T-cell (primary cell): ENCODE measurements around the gene CCPG1. TPM values are rescaled to one million over a fixed set of nuclear protein-coding genes. Genes with fewer than 3 reads are reported as not detected.

Experiments
- ATAC-seq, 4 experiments: fragments of 200-7000 bp in 3 of 4; fragments of 150-1000 bp in 1 of 4; cut with Tn5 transposase; replicated peaks in 1 of 4; 1 replicate in 3 of 4; 2 replicates in 1 of 4; pipeline ENCODE4 v1.10.0; 2021; ENCODE audit warnings: moderate library complexity in 3 of 4, mild to moderate bottlenecking in 2 of 4, moderate number of reproducible peaks in 1 of 4
- CTCF ChIA-PET, 2 donors: fragments of 300-600 bp; sonication (Branson Sonifier 250); formaldehyde crosslinking; loops; one replicate each; lab custom pipeline; 2022; ENCODE audit warnings: antibody characterized with exemption in 2 of 2; lab: Charles Lee
- POLR2A ChIA-PET, 2 donors: fragments of 300-600 bp; sonication (Branson Sonifier 250); formaldehyde crosslinking; loops; one replicate each; lab custom pipeline; 2022; ENCODE audit warnings: antibody characterized with exemption in 2 of 2; lab: Charles Lee
- DNase-seq, 35 experiments: peaks; one replicate each; pipeline versions ENCODE4 v3.0.0 to v3.0.0-alpha.2; 2013 to 2023
- H3K27ac ChIP-seq: one replicate; pipeline ENCODE4 v1.5.1; 2013; ENCODE audit warnings: low read length
- H3K27me3 ChIP-seq, 2 experiments: replicated peaks in 1 of 2; 1 replicate in 1 of 2; 2 replicates in 1 of 2; pipeline versions ENCODE4 v1.6.1 to v1.7.0; 2013; ENCODE audit warnings: low read length in 1 of 2, mixed read lengths in 1 of 2; ENCODE audit not compliant: control insufficient read depth in 2 of 2, insufficient read depth in 2 of 2; ENCODE audit errors: extremely low read depth in 1 of 2
- H3K36me3 ChIP-seq, 2 donors: 1 replicate in 1 of 2; 2 replicates in 1 of 2; pipeline versions ENCODE4 v1.6.1 to v1.7.0; 2013; ENCODE audit warnings: low read length in 1 of 2; ENCODE audit not compliant: control insufficient read depth in 2 of 2, insufficient read depth in 1 of 2; ENCODE audit errors: extremely low read depth in 1 of 2
- H3K4me1 ChIP-seq, 2 experiments: 1 replicate in 1 of 2; 2 replicates in 1 of 2; pipeline versions ENCODE4 v1.6.1 to v1.7.0; 2013; ENCODE audit warnings: low read length in 2 of 2, mixed read lengths in 1 of 2; ENCODE audit not compliant: insufficient read depth in 2 of 2, control insufficient read depth in 1 of 2; ENCODE audit errors: extremely low read depth in 1 of 2
- H3K4me3 ChIP-seq, 2 donors: 1 replicate in 1 of 2; 2 replicates in 1 of 2; pipeline versions ENCODE4 v1.5.1 to v1.7.0; 2013; ENCODE audit warnings: mild to moderate bottlenecking in 2 of 2, low read length in 1 of 2, moderate library complexity in 1 of 2; ENCODE audit not compliant: control insufficient read depth in 1 of 2; ENCODE audit errors: extremely low read depth in 1 of 2
- H3K9me3 ChIP-seq: 2 replicates; pipeline ENCODE4 v1.7.0; 2013
- H3K27ac Mint-ChIP-seq, 2 donors: one replicate each; pipeline ENCODE4 v1.8.0; 2020 to 2021; ENCODE audit warnings: mild to moderate bottlenecking in 2 of 2, mixed read lengths in 2 of 2
- H3K27me3 Mint-ChIP-seq, 2 donors: one replicate each; pipeline ENCODE4 v1.8.0; 2021 to 2022; ENCODE audit warnings: mixed read lengths in 2 of 2
- H3K36me3 Mint-ChIP-seq: one replicate; pipeline ENCODE4 v1.8.0; 2021; ENCODE audit warnings: mixed read lengths
- H3K4me1 Mint-ChIP-seq, 3 donors: one replicate each; pipeline ENCODE4 v1.8.0; 2020 to 2022; ENCODE audit warnings: mixed read lengths in 3 of 3, mild to moderate bottlenecking in 1 of 3
- H3K4me3 Mint-ChIP-seq, 3 donors: one replicate each; pipeline ENCODE4 v1.8.0; 2020 to 2022; ENCODE audit warnings: mild to moderate bottlenecking in 3 of 3, mixed read lengths in 3 of 3, moderate library complexity in 3 of 3
- H3K9me3 Mint-ChIP-seq, 3 donors: one replicate each; pipeline ENCODE4 v1.8.0; 2020 to 2022; ENCODE audit warnings: mixed read lengths in 3 of 3
- WGBS: methylation state at CpG from one replicate; pipeline ENCODE4 v1.1.5; 2013; ENCODE audit warnings: missing lambda C conversion rate; ENCODE audit not compliant: insufficient coverage; 5-methylcytosine and 5-hydroxymethylcytosine counted together
- total RNA-seq, 35 experiments: library from RNA in 6 of 35; stranded (reverse) in 6 of 35; fragments of 120-200 nt in 1 of 35; gene quantifications; one replicate each; pipeline versions ENCODE4 v1.2.1 to v1.2.4 and lab custom pipeline; 2013 to 2026

CCPG1 gene
- total RNA-seq, 5 donors from 2014 or later (not counting 1 experiment from before 2014, with no cell fraction given) = 21.3 to 32.5 (median 25.6) TPM

- Histone ChIP-seq H3K27ac (no peak overlapping the region), H3K27me3 (no peaks in the 10 kb centered on the region), H3K4me1 (no peaks in the 10 kb centered on the region), H3K36me3 (peaks cover 0 to 20% of the 10 kb centered on the region in 2 donors), H3K4me3 (no peak overlapping the region), H3K9me3 (no peaks in the 10 kb centered on the region)
- Mint-ChIP-seq H3K27me3 (no peaks in the 10 kb centered on the region), H3K27ac (no peak overlapping the region), H3K9me3 (no peaks in the 10 kb centered on the region), H3K4me3 (no peak overlapping the region), H3K36me3 (peaks cover 17% of the 10 kb centered on the region), H3K4me1 (peaks cover 0 to 18% (median 8%) of the 10 kb centered on the region in 3 donors)
- ChIA-PET CTCF (no interaction called here), POLR2A (interaction anchor here in 1 of 2 donors (0.6 kb wide), 1 partner anchor 18 kb away, joined by 6 read pairs; no protein-coding TSS in a partner anchor)
- ATAC-seq (no peak), DNase-seq (no peak)
Measured at GRCh38 chr15:55389264-55389607, 18.9 kb downstream of the CCPG1 start.

GRCh38 chr15:55387027-55387426, 21.1 kb downstream of the CCPG1 start:
- Mint-ChIP-seq H3K9me3 (no peaks in the 10 kb centered on the region), H3K4me1 (peaks cover 6 to 14% (median 8%) of the 10 kb centered on the region in 3 donors), H3K4me3 (no peak overlapping the region), H3K36me3 (peaks cover 36% of the 10 kb centered on the region), H3K27ac (no peak overlapping the region), H3K27me3 (no peaks in the 10 kb centered on the region)
- DNase-seq = no peak
- no peak for ATAC-seq
- Histone ChIP-seq H3K36me3 (peaks cover 5 to 30% of the 10 kb centered on the region in 2 donors), H3K27ac (no peak overlapping the region), H3K4me3 (no peak overlapping the region), H3K27me3 (no peaks in the 10 kb centered on the region), H3K4me1 (no peaks in the 10 kb centered on the region), H3K9me3 (no peaks in the 10 kb centered on the region)
- ChIA-PET CTCF (no interaction called here), POLR2A (no interaction called here)

- DNase-seq (no peak), ATAC-seq (no peak)
- Histone ChIP-seq H3K9me3 (no peaks in the 10 kb centered on the region), H3K27ac (no peak overlapping the region), H3K27me3 (no peaks in the 10 kb centered on the region), H3K4me3 (no peak overlapping the region), H3K36me3 (peaks cover 5 to 39% of the 10 kb centered on the region in 2 donors), H3K4me1 (no peaks in the 10 kb centered on the region)
- Mint-ChIP-seq H3K27ac (no peak overlapping the region), H3K4me1 (peaks cover 0 to 6% (median 0%) of the 10 kb centered on the region in 3 donors), H3K27me3 (no peaks in the 10 kb centered on the region), H3K9me3 (no peaks in the 10 kb centered on the region), H3K36me3 (peaks cover 39% of the 10 kb centered on the region), H3K4me3 (no peak overlapping the region)
- ChIA-PET CTCF (interaction anchor here (0.5 to 1.0 kb wide), 4 partner anchors 18 to 323 kb away, joined by 3 to 11 read pairs (median 3); partner anchors contain the start of genes CCPG1 (in 1 of the 2) and PIERCE2 (in 1 of the 2)), POLR2A (interaction anchor here in 1 of 2 donors (0.7 kb wide), 1 partner anchor 37 kb away, joined by 3 read pairs; no protein-coding TSS in a partner anchor)
- WGBS = no CpG with 5 or more reads among the region's 2 CpGs
Measured at GRCh38 chr15:55383687-55384086, 24.5 kb downstream of the CCPG1 start.

DNA sequence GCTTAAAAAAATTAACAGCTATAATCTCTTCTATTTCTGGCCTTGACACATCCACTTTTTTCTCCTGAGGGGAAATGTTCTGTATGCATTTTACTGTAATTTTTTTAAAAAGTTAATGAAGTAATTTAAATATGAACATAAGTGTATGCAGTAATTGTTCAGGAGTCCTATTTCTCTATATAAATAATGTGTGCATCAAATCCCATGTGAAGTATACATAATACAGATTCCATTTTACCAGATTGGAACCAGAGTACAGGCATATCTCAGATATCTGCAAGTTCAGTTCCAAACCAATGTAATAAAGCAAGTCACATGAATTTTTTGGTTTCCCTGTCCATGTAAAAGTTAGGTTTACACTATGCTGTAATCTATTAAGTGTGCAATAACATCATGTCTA, 26.6 kb downstream of the CCPG1 start:
- H3K4me3 ChIP-seq = no peak overlapping the region
- POLR2A ChIA-PET = no interaction called here
- CTCF ChIA-PET = interaction anchor here in 1 of 2 donors (0.7 kb wide), 1 partner anchor 95 kb away, joined by 3 read pairs; no protein-coding TSS in a partner anchor
- Mint-ChIP-seq H3K9me3 (no peaks in the 10 kb centered on the region), H3K4me3 (no peak overlapping the region), H3K36me3 (peaks cover 45% of the 10 kb centered on the region), H3K27ac (no peak overlapping the region), H3K4me1 (peaks cover 0 to 6% (median 0%) of the 10 kb centered on the region in 3 donors), H3K27me3 (no peaks in the 10 kb centered on the region)
- H3K27ac ChIP-seq = no peak overlapping the region
- no peak for ATAC-seq
- H3K9me3 ChIP-seq = no peaks in the 10 kb centered on the region
- no peak for DNase-seq
- peaks cover 5 to 33% of the 10 kb centered on the region in 2 donors for H3K36me3 ChIP-seq
- no peaks in the 10 kb centered on the region for H3K27me3 ChIP-seq
- H3K4me1 ChIP-seq = no peaks in the 10 kb centered on the region

DNA sequence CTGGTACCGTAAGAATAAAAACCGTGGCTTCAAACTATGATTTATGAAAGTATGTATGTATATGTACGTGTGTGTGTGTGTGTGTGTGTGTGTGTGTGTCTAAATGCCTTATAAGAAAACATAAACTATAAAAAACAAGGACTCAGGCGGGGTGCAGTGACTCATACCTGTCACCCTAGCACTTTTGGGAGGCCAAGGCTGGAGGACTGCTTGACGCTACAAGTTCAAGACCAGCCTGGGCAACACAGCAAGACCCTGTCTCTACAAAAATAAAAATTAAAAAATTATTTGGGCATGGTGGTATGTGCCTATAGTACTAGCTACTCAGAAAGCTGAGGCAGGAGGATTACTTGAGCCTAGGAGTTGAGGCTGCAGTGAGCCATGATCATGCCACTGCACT, 29.1 kb downstream of the CCPG1 start:
- ChIA-PET CTCF (no interaction called here), POLR2A (interaction anchor here in 1 of 2 donors (0.8 kb wide), 1 partner anchor 19 kb away, joined by 5 read pairs; no protein-coding TSS in a partner anchor)
- Mint-ChIP-seq H3K36me3 (peaks cover 41% of the 10 kb centered on the region), H3K27me3 (no peaks in the 10 kb centered on the region), H3K4me3 (no peak overlapping the region), H3K4me1 (peaks cover 0 to 6% (median 0%) of the 10 kb centered on the region in 3 donors), H3K27ac (no peak overlapping the region), H3K9me3 (no peaks in the 10 kb centered on the region)
- Histone ChIP-seq H3K27me3 (no peaks in the 10 kb centered on the region), H3K4me1 (no peaks in the 10 kb centered on the region), H3K9me3 (no peaks in the 10 kb centered on the region), H3K4me3 (no peak overlapping the region), H3K27ac (no peak overlapping the region), H3K36me3 (peaks cover 7 to 34% of the 10 kb centered on the region in 2 donors)
- no CpG with 5 or more reads among the region's 5 CpGs for WGBS
- no peak for DNase-seq
- no peak for ATAC-seq

DNA sequence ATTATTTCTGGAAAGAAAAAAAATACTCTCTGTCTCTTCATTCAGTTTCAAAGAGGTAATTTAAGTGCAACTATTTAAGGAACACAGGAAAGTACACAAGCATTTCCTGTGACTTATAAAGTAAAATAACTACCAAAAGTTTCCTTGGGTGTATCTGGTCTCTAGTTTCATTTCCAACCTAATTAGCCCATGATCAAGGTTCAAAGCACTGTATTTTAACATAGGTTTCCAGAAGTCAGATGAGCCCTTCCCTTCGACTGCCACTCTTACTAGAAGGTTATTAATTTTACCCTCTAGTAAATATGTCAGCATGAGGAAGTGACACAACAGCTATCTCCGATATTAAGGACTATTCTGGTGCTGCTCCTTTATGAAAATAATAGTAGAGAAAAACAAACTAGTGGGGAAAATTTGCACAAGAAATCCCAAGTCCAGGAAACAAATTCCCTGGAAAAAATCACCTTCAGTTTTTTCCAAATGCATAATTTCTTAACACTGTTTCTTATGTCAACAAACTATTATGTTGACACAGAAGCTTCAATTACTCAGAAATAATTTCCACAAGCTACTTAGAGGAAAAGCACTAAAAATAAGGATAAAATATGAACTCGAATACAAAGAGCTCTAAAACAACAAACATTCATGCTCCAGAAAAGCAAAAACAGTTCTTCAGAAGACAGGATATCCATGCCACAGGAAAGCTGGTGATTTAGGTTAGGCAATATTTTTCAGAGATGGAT, 35.3 kb downstream of the CCPG1 start:
- H3K4me3 Mint-ChIP-seq = no peak overlapping the region
- POLR2A ChIA-PET = interaction anchor here (0.5 to 1.7 kb wide), 2 partner anchors 9 to 58 kb away, joined by 3 to 4 read pairs; no protein-coding TSS in a partner anchor
- H3K4me1 Mint-ChIP-seq = peaks cover 0 to 6% (median 0%) of the 10 kb centered on the region in 3 donors
- CTCF ChIA-PET = no interaction called here
- DNase-seq (no peak), ATAC-seq (no peak)
- Histone ChIP-seq H3K36me3 (peaks cover 5 to 42% of the 10 kb centered on the region in 2 donors), H3K27ac (no peak overlapping the region), H3K27me3 (no peaks in the 10 kb centered on the region), H3K9me3 (no peaks in the 10 kb centered on the region), H3K4me3 (no peak overlapping the region), H3K4me1 (no peaks in the 10 kb centered on the region)
- whole genome bisulfite sequencing = no CpG with 5 or more reads among the region's 3 CpGs
- peaks cover 43% of the 10 kb centered on the region for H3K36me3 Mint-ChIP-seq
- no peaks in the 10 kb centered on the region for H3K9me3 Mint-ChIP-seq
- H3K27ac Mint-ChIP-seq = peak overlapping the region in 1 of 2 donors; percentile 13
- no peaks in the 10 kb centered on the region for H3K27me3 Mint-ChIP-seq
